H9 (cell line): ENCODE measurements around the gene CARD19. TPM values are rescaled to one million over a fixed set of nuclear protein-coding genes. Genes with fewer than 3 reads are reported as not detected.

Experiments
- DNase-seq: peaks from one replicate; pipeline ENCODE4 v3.0.0-alpha.2; 2017
- H2AFZ ChIP-seq: one replicate; pipeline ENCODE4 v1.6.1; 2013; ENCODE audit warnings: mild to moderate bottlenecking, low read length, control low read depth, moderate library complexity
- H2AK5ac ChIP-seq: 2 replicates; pipeline ENCODE4 v1.6.1; 2013; ENCODE audit warnings: low read length, control low read depth, mixed read lengths; ENCODE audit not compliant: insufficient read length
- H2BK120ac ChIP-seq: one replicate; pipeline ENCODE4 v1.6.1; 2013; ENCODE audit warnings: low read depth, mild to moderate bottlenecking, low read length, control low read depth, inconsistent platforms; ENCODE audit not compliant: poor library complexity, severe bottlenecking
- H2BK12ac ChIP-seq: 2 replicates; pipeline ENCODE4 v1.6.1; 2013; ENCODE audit warnings: low read length, control low read depth, mixed read lengths, low read depth; ENCODE audit not compliant: insufficient read length
- H2BK15ac ChIP-seq: 2 replicates; pipeline ENCODE4 v1.6.1; 2013; ENCODE audit warnings: low read depth, low read length, control low read depth
- H2BK20ac ChIP-seq: one replicate; pipeline ENCODE4 v1.6.1; 2013; ENCODE audit warnings: low read depth, mild to moderate bottlenecking, low read length, control low read depth, inconsistent platforms; ENCODE audit not compliant: poor library complexity, severe bottlenecking
- H2BK5ac ChIP-seq: 2 replicates; pipeline ENCODE4 v1.6.1; 2013; ENCODE audit warnings: low read length, control low read depth, mixed read lengths; ENCODE audit not compliant: insufficient read length
- H3K14ac ChIP-seq: 2 replicates; pipeline ENCODE4 v1.6.1; 2013; ENCODE audit warnings: low read length, control low read depth; ENCODE audit not compliant: insufficient read depth
- H3K18ac ChIP-seq: 2 replicates; pipeline ENCODE4 v1.6.1; 2013; ENCODE audit warnings: low read depth, mild to moderate bottlenecking, mixed read lengths, low read length, control low read depth; ENCODE audit not compliant: insufficient read length
- H3K23ac ChIP-seq: 2 replicates; pipeline ENCODE4 v1.6.1; 2013; ENCODE audit warnings: low read length, control low read depth, mixed read lengths, low read depth; ENCODE audit not compliant: insufficient read length
- H3K23me2 ChIP-seq: 2 replicates; pipeline ENCODE4 v1.6.1; 2013; ENCODE audit warnings: low read depth, mild to moderate bottlenecking, mixed read lengths, low read length, control low read depth; ENCODE audit not compliant: insufficient read length, poor library complexity, severe bottlenecking
- H3K27ac ChIP-seq: 2 replicates; pipeline ENCODE4 v1.5.1; 2013; ENCODE audit warnings: low read length, control low read depth, mixed read lengths, low read depth; ENCODE audit not compliant: insufficient read length
- H3K27me3 ChIP-seq: 2 replicates; pipeline ENCODE4 v1.6.1; 2013; ENCODE audit warnings: low read length, control low read depth, inconsistent platforms; ENCODE audit not compliant: insufficient read depth
- H3K4ac ChIP-seq: 2 replicates; pipeline ENCODE4 v1.6.1; 2013; ENCODE audit warnings: low read depth, mild to moderate bottlenecking, control low read depth, inconsistent platforms, low read length, moderate library complexity
- H3K4me1 ChIP-seq: 2 replicates; pipeline ENCODE4 v1.6.1; 2013; ENCODE audit warnings: low read length, control low read depth, inconsistent platforms; ENCODE audit not compliant: insufficient read depth
- H3K4me2 ChIP-seq: 2 replicates; pipeline ENCODE4 v1.6.1; 2013; ENCODE audit warnings: low read length, control low read depth, mixed read lengths; ENCODE audit not compliant: insufficient read length, insufficient read depth
- H3K56ac ChIP-seq: 2 replicates; pipeline ENCODE4 v1.6.1; 2013; ENCODE audit warnings: low read depth, mild to moderate bottlenecking, mixed read lengths, low read length, control low read depth; ENCODE audit not compliant: insufficient read length
- H3K79me1 ChIP-seq: 2 replicates; pipeline ENCODE4 v1.6.1; 2013; ENCODE audit warnings: low read depth, mild to moderate bottlenecking, moderate library complexity, low read length, control low read depth, inconsistent platforms; ENCODE audit not compliant: insufficient read depth, poor library complexity, severe bottlenecking
- H3K79me2 ChIP-seq: 2 replicates; pipeline ENCODE4 v1.6.1; 2013; ENCODE audit warnings: low read length, control low read depth, inconsistent platforms; ENCODE audit not compliant: insufficient read depth
- H3K9ac ChIP-seq: 2 replicates; pipeline ENCODE4 v1.6.1; 2013; ENCODE audit warnings: low read length, control low read depth, mixed read lengths; ENCODE audit not compliant: insufficient read length; ENCODE audit errors: extremely low read depth
- H3K9me3 ChIP-seq: one replicate; pipeline ENCODE4 v1.6.1; 2013; ENCODE audit warnings: low read depth, low read length, inconsistent platforms; ENCODE audit not compliant: control insufficient read depth
- H3T11ph ChIP-seq: one replicate; pipeline ENCODE4 v1.6.1; 2013; ENCODE audit warnings: mild to moderate bottlenecking, low read length, control low read depth, inconsistent platforms
- H4K20me1 ChIP-seq: one replicate; pipeline ENCODE4 v1.6.1; 2013; ENCODE audit not compliant: control insufficient read depth, insufficient read length, insufficient read depth
- H4K5ac ChIP-seq: 2 replicates; pipeline ENCODE4 v1.6.1; 2013; ENCODE audit warnings: low read depth, mild to moderate bottlenecking, mixed read lengths, low read length, control low read depth; ENCODE audit not compliant: insufficient read length
- H4K8ac ChIP-seq: replicated peaks from 2 replicates; pipeline ENCODE4 v1.6.1; 2013; ENCODE audit warnings: low read length, control low read depth, mixed read lengths, low read depth; ENCODE audit not compliant: insufficient read length
- H4K91ac ChIP-seq: 2 replicates; pipeline ENCODE4 v1.6.1; 2013; ENCODE audit warnings: low read depth, mild to moderate bottlenecking, moderate library complexity, mixed read lengths, low read length, control low read depth; ENCODE audit not compliant: insufficient read length
- H3K27ac Mint-ChIP-seq, 3 experiments: 2 replicates in 2 of 3; 3 replicates in 1 of 3; pipeline ENCODE4 v1.8.0; 2020 to 2021; ENCODE audit warnings: mixed read lengths in 3 of 3, mild to moderate bottlenecking in 1 of 3, moderate library complexity in 1 of 3
- H3K27me3 Mint-ChIP-seq: 2 replicates; pipeline ENCODE4 v1.8.0; 2021; ENCODE audit warnings: low read depth, mild to moderate bottlenecking, moderate library complexity, mixed read lengths
- H3K36me3 Mint-ChIP-seq, 3 experiments: 2 replicates in 2 of 3; 3 replicates in 1 of 3; pipeline ENCODE4 v1.8.0; 2020 to 2021; ENCODE audit warnings: low read depth in 3 of 3, mixed read lengths in 3 of 3; ENCODE audit not compliant: insufficient read depth in 1 of 3
- H3K4me1 Mint-ChIP-seq, 2 experiments: 2 replicates each; pipeline ENCODE4 v1.8.0; 2020; ENCODE audit warnings: mixed read lengths in 2 of 2
- H3K4me3 Mint-ChIP-seq, 2 experiments: 2 replicates in 1 of 2; 3 replicates in 1 of 2; pipeline ENCODE4 v1.8.0; 2020 to 2021; ENCODE audit warnings: mild to moderate bottlenecking in 2 of 2, mixed read lengths in 2 of 2, moderate library complexity in 1 of 2
- H3K9me3 Mint-ChIP-seq, 2 experiments: 2 replicates in 1 of 2; 3 replicates in 1 of 2; pipeline ENCODE4 v1.8.0; 2020; ENCODE audit warnings: mild to moderate bottlenecking in 2 of 2, mixed read lengths in 2 of 2, moderate library complexity in 1 of 2
- WGBS: extraction: QIAGEN DNeasy Blood & Tissue Kit; methylation state at CpG from one replicate; pipeline ENCODE4 v1.1.7; 2013; ENCODE audit warnings: missing lambda C conversion rate, low lambda C conversion rate, mixed read lengths; ENCODE audit not compliant: insufficient read length; ENCODE audit errors: extremely low coverage; 5-methylcytosine and 5-hydroxymethylcytosine counted together
- total RNA-seq: library from RNA; stranded (reverse); gene quantifications from 2 replicates; pipeline ENCODE4 v1.2.1, GENCODE V29; 2021
- TF ChIP-seq, protein P1 (sequence below): fragments of 200-600 bp; sonication (generic); conservative IDR thresholded peaks from 3 replicates; pipeline ENCODE4 v1.8.0; 2021; ENCODE audit warnings: antibody characterized with exemption, mild to moderate bottlenecking

CARD19 gene
- total RNA-seq, 1 experiment from 2014 or later = 21.4 TPM

DNA sequence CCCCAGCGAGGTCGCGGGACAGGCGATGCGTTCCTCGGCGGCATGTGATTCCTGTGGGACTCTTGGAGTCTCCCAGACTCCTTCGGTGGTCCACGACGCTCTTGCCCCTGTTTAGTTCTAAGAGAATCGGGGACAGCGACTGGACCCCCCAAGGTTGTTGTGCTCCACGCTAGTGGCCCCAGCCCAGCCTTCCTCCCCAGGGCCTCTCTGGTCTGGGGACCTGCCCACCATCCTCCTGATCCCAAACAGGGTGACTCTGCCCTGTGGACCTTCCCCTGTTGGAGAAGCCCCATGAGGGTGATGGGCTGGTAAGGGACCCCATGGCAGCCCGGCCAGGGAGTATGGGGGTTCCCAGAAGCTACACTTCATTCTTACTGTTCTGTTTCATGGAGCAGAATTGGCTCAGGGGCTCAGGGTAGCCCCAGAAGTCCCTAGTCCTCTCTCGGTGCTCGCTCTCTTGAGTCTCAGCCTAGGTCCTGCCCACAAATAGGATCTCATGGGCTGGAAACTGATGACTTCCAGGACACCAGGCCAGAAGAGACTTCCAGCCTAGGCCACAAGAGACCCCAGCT, 880 bp downstream of the CARD19 start:
- Mint-ChIP-seq H3K27ac (no peak overlapping the region), H3K4me3 (peak overlapping the region; percentile 79 to 87), H3K36me3 (peaks cover 0 to 2% (median 0%) of the 10 kb centered on the region in 3 experiments; a peak in 1 of 7 replicates), H3K9me3 (peaks cover 0 to 4% of the 10 kb centered on the region in 2 experiments; a peak in 2 of 5 replicates), H3K27me3 (peaks cover 2% of the 10 kb centered on the region), H3K4me1 (peaks cover 11 to 15% of the 10 kb centered on the region in 2 experiments)
- no peak for DNase-seq
- Histone ChIP-seq H4K5ac (no peak overlapping the region), H3K79me1 (no peaks in the 10 kb centered on the region), H2AFZ (no peak overlapping the region), H3K27me3 (no peaks in the 10 kb centered on the region), H3K23me2 (peaks cover 9% of the 10 kb centered on the region), H3K27ac (no peak overlapping the region), H4K20me1 (peaks cover 3% of the 10 kb centered on the region), H3K14ac (no peak overlapping the region), H3T11ph (no peak overlapping the region), H2BK12ac (no peak overlapping the region), H2BK20ac (no peak overlapping the region), H3K4ac (no peak overlapping the region), H3K23ac (no peak overlapping the region), H3K9me3 (no peaks in the 10 kb centered on the region), H3K79me2 (no peaks in the 10 kb centered on the region; the same call in 1 of the 2 replicates), H3K4me2 (peak overlapping the region; percentile 89), H4K8ac (no peak overlapping the region), H3K18ac (no peak overlapping the region), H3K56ac (no peak overlapping the region), H3K4me1 (no peaks in the 10 kb centered on the region; the same call in 1 of the 2 replicates), H2BK15ac (no peak overlapping the region), H2BK5ac (no peak overlapping the region), H3K9ac (peak overlapping the region; percentile 47), H2AK5ac (no peak overlapping the region), H4K91ac (no peak overlapping the region), H2BK120ac (no peak overlapping the region)
- WGBS = no CpG with 5 or more reads among the region's 16 CpGs
- TF ChIP-seq, protein P1, sequence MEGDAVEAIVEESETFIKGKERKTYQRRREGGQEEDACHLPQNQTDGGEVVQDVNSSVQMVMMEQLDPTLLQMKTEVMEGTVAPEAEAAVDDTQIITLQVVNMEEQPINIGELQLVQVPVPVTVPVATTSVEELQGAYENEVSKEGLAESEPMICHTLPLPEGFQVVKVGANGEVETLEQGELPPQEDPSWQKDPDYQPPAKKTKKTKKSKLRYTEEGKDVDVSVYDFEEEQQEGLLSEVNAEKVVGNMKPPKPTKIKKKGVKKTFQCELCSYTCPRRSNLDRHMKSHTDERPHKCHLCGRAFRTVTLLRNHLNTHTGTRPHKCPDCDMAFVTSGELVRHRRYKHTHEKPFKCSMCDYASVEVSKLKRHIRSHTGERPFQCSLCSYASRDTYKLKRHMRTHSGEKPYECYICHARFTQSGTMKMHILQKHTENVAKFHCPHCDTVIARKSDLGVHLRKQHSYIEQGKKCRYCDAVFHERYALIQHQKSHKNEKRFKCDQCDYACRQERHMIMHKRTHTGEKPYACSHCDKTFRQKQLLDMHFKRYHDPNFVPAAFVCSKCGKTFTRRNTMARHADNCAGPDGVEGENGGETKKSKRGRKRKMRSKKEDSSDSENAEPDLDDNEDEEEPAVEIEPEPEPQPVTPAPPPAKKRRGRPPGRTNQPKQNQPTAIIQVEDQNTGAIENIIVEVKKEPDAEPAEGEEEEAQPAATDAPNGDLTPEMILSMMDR = no peak
